K562 (cell line): ENCODE data around the gene MYADM. TPM values are rescaled to one million over a fixed set of nuclear protein-coding genes. Genes with fewer than 3 reads are reported as not detected.

Experiments used
- ATAC-seq: fragments of 200-7000 bp; cut with Tn5 transposase; 3 replicates; pipeline ENCODE4 v1.9.1; 2020; ENCODE audit warnings: moderate library complexity
- BruUV-seq: library from RNA; stranded (reverse); fragments of 400-500 nt; replicated peaks from 2 replicates; lab custom pipeline; 2021; lab: Mats Ljungman, UMichigan
- CTCF ChIA-PET: fragments of 300-600 bp; formaldehyde crosslinking; extraction: SDS; loops from one replicate; lab custom pipeline; 2021; ENCODE audit warnings: low intra/inter-chr PET ratio; lab: Yijun Ruan, JAX
- POLR2A ChIA-PET: fragments of 300-600, 350-650 bp; sonication (Branson Sonifier 250); formaldehyde crosslinking; extraction: SDS; loops from one replicate; lab custom pipeline; 2021; ENCODE audit warnings: antibody characterized with exemption, inconsistent platforms; lab: Yijun Ruan, JAX
- DNase-seq, 4 experiments: peaks; one replicate each; pipeline versions ENCODE4 v3.0.0 to v3.0.0-alpha.2; 2011 to 2018; ENCODE audit warnings: low spot score in 3 of 4, mixed read lengths in 3 of 4; ENCODE audit errors: extremely low read depth in 1 of 4
- FAIRE-seq: peaks from 2 replicates; lab custom pipeline; 2011; peaks lifted over from hg19 to GRCh38; lab: Jason Lieb, UNC
- H2AFZ ChIP-seq: 2 replicates; pipeline ENCODE4 v1.6.0; 2011; ENCODE audit warnings: low read depth, low read length, control low read depth, inconsistent platforms
- H3K27ac ChIP-seq: fragments of 200-600 bp; 3 replicates; pipeline ENCODE4 v1.8.0; 2011; ENCODE audit warnings: low read depth, mild to moderate bottlenecking, control low read depth, inconsistent platforms, low read length, moderate library complexity, mixed read lengths; ENCODE audit errors: extremely low read depth
- H3K27me3 ChIP-seq, 2 experiments: fragments of 300-600 bp in 1 of 2; 2 replicates in 1 of 2; 3 replicates in 1 of 2; pipeline versions ENCODE4 v1.6.0 to v1.8.0; 2011; ENCODE audit warnings: inconsistent platforms in 2 of 2, low read length in 2 of 2, mild to moderate bottlenecking in 1 of 2, mixed read lengths in 1 of 2, moderate library complexity in 1 of 2; ENCODE audit not compliant: control insufficient read depth in 2 of 2, insufficient read depth in 2 of 2
- H3K36me3 ChIP-seq: fragments of 300-600 bp; 3 replicates; pipeline ENCODE4 v1.8.0; 2011; ENCODE audit warnings: mild to moderate bottlenecking, low read length, inconsistent platforms; ENCODE audit not compliant: control insufficient read depth, insufficient read depth
- H3K4me1 ChIP-seq, 2 experiments: fragments of 200-600 bp in 1 of 2; replicated peaks in 1 of 2; 2 replicates in 1 of 2; 3 replicates in 1 of 2; pipeline versions ENCODE4 v1.5.1 to v1.8.0; 2011; ENCODE audit warnings: inconsistent platforms in 2 of 2, low read length in 2 of 2, mild to moderate bottlenecking in 1 of 2, mixed read lengths in 1 of 2, moderate library complexity in 1 of 2; ENCODE audit not compliant: control insufficient read depth in 2 of 2, insufficient read depth in 2 of 2
- H3K4me2 ChIP-seq: 2 replicates; pipeline ENCODE4 v1.6.1; 2011; ENCODE audit warnings: low read length, control low read depth, inconsistent platforms, mixed read lengths; ENCODE audit not compliant: insufficient read depth
- H3K4me3 ChIP-seq: fragments of 200-600 bp; sonication (generic), shearing (Covaris generic); 2 replicates; pipeline ENCODE4 v1.5.1; 2016; ENCODE audit warnings: control low read depth, inconsistent platforms
- H3K79me2 ChIP-seq: fragments of 200-600 bp; 3 replicates; pipeline ENCODE4 v1.8.0; 2011; ENCODE audit warnings: low read length, inconsistent platforms; ENCODE audit not compliant: control insufficient read depth, insufficient read depth
- H3K9ac ChIP-seq, 2 experiments: 2 replicates each; pipeline versions ENCODE4 v1.6.0 to v1.6.1; 2011; ENCODE audit warnings: low read depth in 2 of 2, low read length in 2 of 2, control low read depth in 1 of 2, inconsistent platforms in 1 of 2, mild to moderate bottlenecking in 1 of 2, mixed read lengths in 1 of 2; ENCODE audit not compliant: insufficient read depth in 1 of 2
- H3K9me1 ChIP-seq: one replicate; pipeline ENCODE4 v1.6.0; 2011; ENCODE audit warnings: inconsistent platforms, mild to moderate bottlenecking, low read length, moderate library complexity; ENCODE audit not compliant: control insufficient read depth, insufficient read depth
- H3K9me3 ChIP-seq: replicated peaks from 2 replicates; pipeline ENCODE4 v1.5.1; 2011; ENCODE audit warnings: low read depth, low read length, inconsistent platforms; ENCODE audit not compliant: control insufficient read depth, insufficient read depth
- H4K20me1 ChIP-seq: replicated peaks from 2 replicates; pipeline ENCODE4 v1.6.1; 2011; ENCODE audit warnings: low read length, inconsistent platforms, mixed read lengths; ENCODE audit not compliant: control insufficient read depth, insufficient read depth
- ADNP ChIP-seq: fragments of 200-800 bp; sonication (Bioruptor generic); IDR thresholded peaks from 2 replicates; pipeline ENCODE4 v1.6.1; 2016; ENCODE audit warnings: missing genetic modification characterization, missing compliant biosample characterization
- CBFA2T3 ChIP-seq: fragments of 450-650 bp; IDR thresholded peaks from 2 replicates; pipeline ENCODE4 v1.6.1; 2017
- EHMT2 ChIP-seq: fragments of 450-650 bp; IDR thresholded peaks from 2 replicates; pipeline ENCODE4 v1.6.1; 2018; ENCODE audit warnings: antibody characterized with exemption
- KLF1 ChIP-seq: fragments of 450-650 bp; IDR thresholded peaks from 2 replicates; pipeline ENCODE4 v1.6.1; 2016; ENCODE audit warnings: missing genetic modification characterization, missing compliant biosample characterization
- KLF16 ChIP-seq: IDR thresholded peaks from 2 replicates; pipeline ENCODE4 v1.6.1; 2016; ENCODE audit warnings: antibody characterized with exemption
- MIER1 ChIP-seq: fragments of 450-650 bp; IDR thresholded peaks from 2 replicates; pipeline ENCODE4 v1.6.1; 2016; ENCODE audit warnings: antibody characterized with exemption, mild to moderate bottlenecking, low read depth
- PPARD ChIP-seq: fragments of 250-450 bp; sonication (Bioruptor Pico); IDR thresholded peaks from 2 replicates; pipeline ENCODE4 v1.8.0; 2022; ENCODE audit warnings: inconsistent platforms, mild to moderate bottlenecking, moderate library complexity
- REST ChIP-seq, 2 experiments: fragments of 450-650 bp; formaldehyde crosslinking in 1 of 2; IDR thresholded peaks; 2 replicates each; pipeline versions ENCODE4 v1.4.0 to v1.6.1; 2014 to 2020; ENCODE audit warnings: mild to moderate bottlenecking in 2 of 2, borderline replicate concordance in 1 of 2, low read depth in 1 of 2
- SFPQ ChIP-seq: fragments of 200-400 bp; formaldehyde crosslinking; IDR thresholded peaks from 2 replicates; pipeline ENCODE4 v1.6.1; 2017; ENCODE audit warnings: mild to moderate bottlenecking, low read depth, low read length, moderate library complexity
- SIN3A ChIP-seq, 2 experiments: fragments of 150-350 bp in 1 of 2; IDR thresholded peaks; 2 replicates each; pipeline ENCODE4 v1.6.1; 2011 to 2016; ENCODE audit warnings: borderline replicate concordance in 2 of 2, low read depth in 2 of 2, low read length in 2 of 2, mild to moderate bottlenecking in 2 of 2, moderate library complexity in 2 of 2; ENCODE audit not compliant: control insufficient read depth in 1 of 2
- ZSCAN29 ChIP-seq: fragments of 450-650 bp; IDR thresholded peaks from 2 replicates; pipeline ENCODE4 v1.6.1; 2017
- WGBS: fragments of 100-300 bp; shearing (Covaris generic); methylation state at CpG from one replicate; pipeline ENCODE4 v1.1.6; 2016; ENCODE audit warnings: low coverage, mixed read lengths; ENCODE audit not compliant: insufficient coverage; ENCODE audit errors: missing lambda C conversion rate; 5-methylcytosine and 5-hydroxymethylcytosine counted together
- in situ Hi-C: fragments of 300-500 bp; cut with MboI; formaldehyde crosslinking; loops from 4 replicates; pipeline ENCODE4 v1.15.0; 2018; ENCODE audit warnings: inconsistent platforms, mixed read lengths
- intact Hi-C: fragments of 100-400 bp; cut with micrococcal nuclease; formaldehyde crosslinking; loops from 2 replicates; pipeline ENCODE4 v1.14.2; 2022
- polyA plus RNA-seq, 8 experiments: library from polyadenylated mRNA; depleted of rRNA in 4 of 8; stranded (reverse) in 5 of 8; unstranded in 3 of 8; fragments of >200 nt; fragmentation: Nextera tagmentation in 2 of 8; fragmentation: Illumina TruSeq in 1 of 8; extraction: Ambion mirVana in 2 of 8; extraction: Trizol in 1 of 8; gene quantifications; 2 replicates each; pipeline versions ENCODE4 v1.2.1 to v1.2.3, GENCODE V29; 2011 to 2014; ENCODE audit warnings: inconsistent platforms in 1 of 8, missing spikeins in 1 of 8
- total RNA-seq, 7 experiments: library from RNA; depleted of rRNA in 6 of 7; stranded (reverse); fragments of >200 nt in 6 of 7; fragmentation: Illumina TruSeq in 2 of 7; extraction: Trizol in 2 of 7; gene quantifications; 2 replicates each; pipeline versions ENCODE4 v1.2.1 to v1.2.3, GENCODE V29; 2011 to 2021; ENCODE audit warnings: low replicate concordance in 1 of 7

The MYADM gene
- total and polyA plus RNA-seq, 9 of the 15 experiments (the other 6 are each of a cell fraction or from before 2014, with no cell fraction given) = 4.5 to 70.3 (median 14.4) TPM

- FAIRE-seq = no peak
- in situ Hi-C loops = no loop called here
- H3K79me2 ChIP-seq = no peaks in the 10 kb centered on the region
- H3K4me2 ChIP-seq = no peak overlapping the region
- no peak overlapping the region for H2AFZ ChIP-seq
- H4K20me1 ChIP-seq = peaks cover 6% of the 10 kb centered on the region; the same call in 1 of the 2 replicates
- H3K9me1 ChIP-seq = no peaks in the 10 kb centered on the region
- H3K27ac ChIP-seq = no peak overlapping the region
- CTCF ChIA-PET = no interaction called here
- H3K4me3 ChIP-seq = no peak overlapping the region
- peaks cover 3 to 20% of the 10 kb centered on the region in 2 experiments; a peak in 3 of 5 replicates for H3K4me1 ChIP-seq
- no TSS peak for BruUV-seq
- no peak overlapping the region for H3K9ac ChIP-seq
- intact Hi-C loops = no loop called here
- no peaks in the 10 kb centered on the region for H3K36me3 ChIP-seq
- H3K9me3 ChIP-seq = no peaks in the 10 kb centered on the region
- POLR2A ChIA-PET = interaction anchor here (0.8 kb wide), 1 partner anchor 23 kb away, joined by 3 read pairs; no protein-coding TSS in a partner anchor
- no peak for ATAC-seq
- DNase-seq = no peak
- peaks cover 6 to 59% of the 10 kb centered on the region in 2 experiments; a peak in 4 of 5 replicates for H3K27me3 ChIP-seq
- WGBS = 0% methylated on average over 4 of the region's 4 CpGs
- TF ChIP-seq SFPQ (no peak), SIN3A (IDR thresholded peaks at IDR 0.05; ENCODE audit: borderline replicate concordance in 2 of 2, control insufficient read depth in 1 of 2, low read depth in 2 of 2, low read length in 2 of 2) (no peak), MIER1 (peak; percentile 68), EHMT2 (peak; percentile 79), REST (IDR thresholded peaks at IDR 0.05; ENCODE audit: borderline replicate concordance) (peak; percentile 87), REST (CRISPR knock-in tag; IDR thresholded peaks at IDR 0.05; ENCODE audit: low read depth) (no peak), ZSCAN29 (no peak), KLF1 (tag) (no peak), CBFA2T3 (no peak), KLF16 (no peak), ADNP (tag) (no peak), PPARD (CRISPR knock-in tag) (no peak)
Observed at GRCh38 chr19:53896682-53897081, 29.0 kb downstream of the MYADM start.
